ENCODE results near the gene CEP112.

- no peak for TF ChIP-seq CTCF (IDR thresholded peaks at IDR 0.05)
- no peak for TF ChIP-seq ZFX (IDR thresholded peaks at IDR 0.05; ENCODE audit: borderline replicate concordance)
Observed at GRCh38 chr17:65774787-65775186, 417.1 kb downstream of the CEP112 start.
